AG04449 (cell line): ENCODE data around the gene SP3.

ENCODE experiments used
- CTCF ChIA-PET: fragments of 350-600 bp; formaldehyde crosslinking; extraction: SDS; loops from one replicate; lab custom pipeline; 2021; ENCODE audit warnings: antibody characterized with exemption; lab: Yijun Ruan, JAX
- POLR2A ChIA-PET: fragments of 400-600, 350-600 bp; formaldehyde crosslinking; extraction: SDS; loops from one replicate; lab custom pipeline; 2020; ENCODE audit warnings: antibody characterized with exemption, inconsistent platforms; lab: Yijun Ruan, JAX
- DNase-seq: peaks from one replicate; pipeline ENCODE4 v3.0.0-alpha.2; 2010; ENCODE audit warnings: low read depth, low spot score
- H3K4me3 ChIP-seq: 2 replicates; pipeline ENCODE4 v1.5.1; 2011; ENCODE audit warnings: low read depth, mild to moderate bottlenecking, control low read depth, low read length
- CTCF ChIP-seq: IDR thresholded peaks from one replicate; pipeline ENCODE4 v1.5.1; 2011; ENCODE audit warnings: mild to moderate bottlenecking, moderate library complexity, low read length, control low read depth, inconsistent platforms; ENCODE audit not compliant: insufficient read depth; ENCODE audit errors: missing control alignments

SP3 gene

GRCh38 chr2:173874894-173875237, 90.3 kb downstream of the SP3 start:
- ChIA-PET POLR2A (no interaction called here), CTCF (interaction anchor here (0.6 to 0.8 kb wide), 2 partner anchors 307 to 469 kb away, joined by 3 read pairs; no protein-coding TSS in a partner anchor)
- no peak for DNase-seq
- no peak overlapping the region for H3K4me3 ChIP-seq
- TF ChIP-seq CTCF = no peak

- ChIA-PET CTCF (interaction anchor here (0.6 kb wide), 1 partner anchor 470 kb away, joined by 3 read pairs; no protein-coding TSS in a partner anchor), POLR2A (no interaction called here)
- no peak for TF ChIP-seq CTCF
- no peak overlapping the region for H3K4me3 ChIP-seq
- no peak for DNase-seq
These were observed 90.9 kb downstream of the SP3 start for GRCh38 chr2:173874003-173874893.

- CTCF ChIA-PET = no interaction called here
- DNase-seq = no peak
- POLR2A ChIA-PET = no interaction called here
- no peak overlapping the region for H3K4me3 ChIP-seq
- TF ChIP-seq CTCF = no peak
These were observed 92.5 kb downstream of the SP3 start for GRCh38 chr2:173872714-173873113.

- no peak overlapping the region for H3K4me3 ChIP-seq
- ChIA-PET CTCF (interaction anchor here (0.9 kb wide), 1 partner anchor 12 kb away, joined by 3 read pairs; no protein-coding TSS in a partner anchor), POLR2A (no interaction called here)
- no peak for DNase-seq
- no peak for TF ChIP-seq CTCF
These were observed 95.6 kb downstream of the SP3 start for GRCh38 chr2:173869244-173870229.

GRCh38 chr2:173868406-173868805, 96.8 kb downstream of the SP3 start:
- TF ChIP-seq CTCF = no peak
- DNase-seq = no peak
- ChIA-PET POLR2A (no interaction called here), CTCF (no interaction called here)
- H3K4me3 ChIP-seq = no peak overlapping the region
